ENCODE measurements around the gene GUSB. TPM values are rescaled to one million over a fixed set of nuclear protein-coding genes. Genes with fewer than 3 reads are reported as not detected.

Gene GUSB
- total RNA-seq, 1 experiment from 2014 or later: 62.0 TPM

GRCh38 chr7:65974191-65974801 lies 7.7 kb downstream of the GUSB start:
- no peak overlapping the region for H2AFZ ChIP-seq (ENCODE audit: low read length)
- no peak overlapping the region for H3K4me2 ChIP-seq (ENCODE audit: insufficient read depth, insufficient read length, low read length)
- H2BK120ac ChIP-seq (ENCODE audit: low read depth, low read length, poor library complexity, severe bottlenecking): no peak overlapping the region
- H2AK5ac ChIP-seq (ENCODE audit: insufficient read length, low read length): no peak overlapping the region
- no CpG with 5 or more reads among the region's 29 CpGs for WGBS (ENCODE audit: extremely low coverage, insufficient read length, low lambda C conversion rate)
- Mint-ChIP-seq H3K27ac (no peak overlapping the region; a peak in 1 of 7 replicates), H3K4me1 (no peaks in the 10 kb centered on the region), H3K4me3 (no peak overlapping the region), H3K27me3 (ENCODE audit: low read depth) (no peaks in the 10 kb centered on the region), H3K36me3 (ENCODE audit: insufficient read depth in 1 of 3, low read depth in 3 of 3) (peaks cover 38 to 76% (median 67%) of the 10 kb centered on the region in 3 experiments; a peak in 6 of 7 replicates), H3K9me3 (no peaks in the 10 kb centered on the region)
- H3K27me3 ChIP-seq (ENCODE audit: insufficient read depth, low read length): no peaks in the 10 kb centered on the region
- no peak overlapping the region for H3K4ac ChIP-seq (ENCODE audit: low read depth, low read length)
- no peak overlapping the region for H2BK5ac ChIP-seq (ENCODE audit: insufficient read length, low read length)
- H3K27ac ChIP-seq (ENCODE audit: insufficient read length, low read depth, low read length): no peak overlapping the region
- H2BK12ac ChIP-seq (ENCODE audit: insufficient read length, low read depth, low read length): no peak overlapping the region
- H3K23ac ChIP-seq (ENCODE audit: insufficient read length, low read depth, low read length): no peak overlapping the region
- H3K9me3 ChIP-seq (ENCODE audit: control insufficient read depth, low read depth, low read length): no peaks in the 10 kb centered on the region
- no peak overlapping the region for H3K9ac ChIP-seq (ENCODE audit: extremely low read depth, insufficient read length, low read length)
- no peak overlapping the region for H3K14ac ChIP-seq (ENCODE audit: insufficient read depth, low read length)
- H3K56ac ChIP-seq (ENCODE audit: insufficient read length, low read depth, low read length): no peak overlapping the region
- H4K5ac ChIP-seq (ENCODE audit: insufficient read length, low read depth, low read length): no peak overlapping the region
- no peak overlapping the region for H2BK15ac ChIP-seq (ENCODE audit: low read depth, low read length)
- no peak for TF ChIP-seq CTCF (conservative IDR thresholded peaks at IDR 0.05)
- no peaks in the 10 kb centered on the region for H3K23me2 ChIP-seq (ENCODE audit: insufficient read length, low read depth, low read length, poor library complexity, severe bottlenecking)
- no peak overlapping the region for H4K8ac ChIP-seq (replicated peaks; ENCODE audit: insufficient read length, low read depth, low read length)
- DNase-seq: no peak
- H3K79me1 ChIP-seq (ENCODE audit: insufficient read depth, low read depth, low read length, poor library complexity, severe bottlenecking): peaks cover 1% of the 10 kb centered on the region
- no peak overlapping the region for H3K18ac ChIP-seq (ENCODE audit: insufficient read length, low read depth, low read length)
- no peak overlapping the region for H3T11ph ChIP-seq (ENCODE audit: low read length)
- H2BK20ac ChIP-seq (ENCODE audit: low read depth, low read length, poor library complexity, severe bottlenecking): no peak overlapping the region
- H3K4me1 ChIP-seq (ENCODE audit: insufficient read depth, low read length): no peaks in the 10 kb centered on the region
- H4K20me1 ChIP-seq (ENCODE audit: control insufficient read depth, insufficient read depth, insufficient read length): no peaks in the 10 kb centered on the region
- no peak overlapping the region for H4K91ac ChIP-seq (ENCODE audit: insufficient read length, low read depth, low read length)
- no peaks in the 10 kb centered on the region for H3K79me2 ChIP-seq (ENCODE audit: insufficient read depth, low read length)
